ENCODE data around the gene SNX14.

Gene SNX14

DNA sequence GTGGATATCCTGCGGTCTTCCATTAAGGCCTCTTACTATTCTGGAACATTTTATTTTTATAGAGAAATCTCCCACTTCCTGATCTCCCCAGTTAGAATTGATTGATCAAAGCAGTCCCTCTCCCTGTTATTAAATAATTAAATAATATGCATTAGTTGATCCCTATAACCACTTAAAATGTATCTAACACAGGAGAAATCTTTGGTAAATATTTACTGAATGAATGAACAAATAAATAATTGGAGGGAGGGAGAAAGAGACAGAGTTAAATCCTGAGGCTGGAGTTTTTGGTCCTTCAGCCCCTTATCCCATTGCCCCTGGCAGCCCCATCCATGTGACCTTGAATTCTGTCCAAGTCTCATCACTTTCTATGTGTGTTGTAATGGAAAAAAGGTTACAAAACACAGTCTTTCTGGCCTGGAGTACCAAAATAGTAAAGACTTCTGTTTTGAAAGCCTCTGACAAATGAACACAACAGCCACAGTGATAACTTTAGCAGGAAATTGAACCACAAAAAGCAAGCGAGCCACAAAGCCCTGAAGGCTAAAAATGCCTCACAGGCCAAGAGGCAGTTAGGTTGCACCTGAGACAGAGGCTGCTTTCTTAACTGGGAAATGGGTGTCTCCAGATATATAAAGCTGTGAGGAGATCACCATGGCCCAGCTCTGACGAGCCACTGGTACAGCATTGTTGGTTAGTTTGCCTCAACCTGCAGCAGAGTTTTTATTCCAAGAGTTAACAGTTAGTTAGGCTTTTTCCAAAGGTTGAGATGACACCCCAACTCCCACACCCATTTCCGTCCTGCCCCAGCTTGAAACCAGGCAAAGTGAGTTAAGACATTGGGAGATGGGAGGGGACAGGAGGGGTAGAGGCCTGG is 132.5 kb downstream of the SNX14 start:
- DNase-seq, result no peak

DNA sequence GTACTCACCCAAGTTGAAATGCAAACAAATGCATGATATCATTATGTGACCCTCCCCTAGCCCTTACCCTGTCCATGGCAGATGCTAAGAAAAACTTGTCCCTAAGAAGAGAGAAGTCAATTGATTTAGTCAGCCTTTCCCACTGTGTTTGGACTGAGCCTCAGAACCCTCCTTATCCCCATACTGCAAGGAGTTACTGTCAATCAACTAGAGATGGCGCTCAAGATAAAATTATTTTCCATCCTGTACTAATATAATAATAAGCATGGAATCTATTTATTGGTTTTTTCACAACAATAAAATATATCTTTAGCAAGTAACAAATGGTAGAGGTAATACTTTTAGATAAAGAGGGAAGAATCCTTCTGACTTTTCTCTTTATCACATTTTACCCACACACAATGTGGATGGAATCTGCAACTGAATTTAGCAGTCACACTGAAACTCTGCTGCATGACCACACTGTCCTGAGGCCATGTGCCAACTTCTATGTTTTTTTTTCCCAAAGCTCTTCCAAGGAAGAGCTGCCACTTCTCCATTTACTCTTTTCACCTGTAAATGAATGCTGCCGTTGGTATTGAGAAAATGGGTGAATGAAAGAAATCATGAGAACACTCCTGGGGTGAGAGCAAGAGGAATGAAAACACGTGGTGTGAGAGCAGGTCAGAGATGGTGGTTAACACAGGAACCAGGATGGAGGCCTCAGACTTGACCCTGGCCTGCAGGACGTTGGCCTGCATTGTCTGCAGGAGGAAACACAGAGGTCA is 133.3 kb downstream of the SNX14 start:
- DNase-seq, result no peak

DNA sequence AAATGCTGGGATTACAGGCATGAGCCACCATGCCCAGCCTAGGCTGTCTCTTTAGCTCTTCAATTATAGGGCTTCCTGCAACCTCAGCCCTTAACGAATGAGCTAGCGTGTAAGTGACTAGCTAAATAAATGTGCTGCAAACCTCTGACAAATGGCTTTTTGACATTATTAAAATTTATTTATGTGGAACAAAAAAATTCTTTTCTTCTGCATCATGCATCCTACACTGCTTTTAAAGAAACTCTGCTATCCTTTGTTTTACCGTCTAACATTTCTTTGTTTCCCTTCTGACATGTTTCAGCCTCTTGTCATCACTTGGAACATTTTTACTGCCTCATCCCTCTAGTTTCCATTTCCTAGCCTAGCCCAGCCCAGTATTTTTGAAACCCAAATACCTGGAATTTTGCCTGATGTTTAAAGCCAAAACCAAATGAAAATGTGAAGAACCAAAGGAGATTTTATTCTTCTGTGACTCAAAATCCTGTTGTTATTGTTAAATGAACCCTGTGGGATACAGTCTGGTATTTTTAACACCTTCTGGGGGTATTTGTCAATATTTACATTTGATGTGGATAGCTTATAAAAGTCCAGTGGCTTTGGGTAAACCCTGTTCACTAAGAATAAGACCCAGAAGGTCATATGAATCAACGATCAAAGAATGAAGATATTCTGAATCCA is 134.3 kb downstream of the SNX14 start:
- DNase-seq, result no peak

DNA sequence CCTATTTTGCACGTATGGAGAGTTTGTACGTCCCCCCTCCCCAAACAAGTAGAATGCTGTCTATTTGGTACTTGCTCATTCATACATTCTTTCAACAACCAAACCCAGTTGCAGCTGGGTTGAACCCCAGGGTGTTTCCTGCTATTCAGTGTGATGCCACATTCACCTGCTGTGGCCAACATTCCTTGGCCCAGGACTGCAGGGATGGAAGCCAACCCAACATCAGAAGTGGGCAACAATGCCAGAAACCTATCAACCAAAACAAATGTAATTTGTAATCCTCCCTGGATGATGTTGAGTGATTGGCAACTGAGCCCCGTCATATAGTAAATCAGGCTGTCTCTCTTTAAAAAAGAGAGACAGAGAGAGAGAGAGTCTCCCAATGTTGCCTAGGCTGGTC is 134.9 kb downstream of the SNX14 start:
- no peak for DNase-seq

- DNase-seq, result no peak
These were observed 135.5 kb downstream of the SNX14 start for GRCh38 chr6:85458184-85458583.

GRCh38 chr6:85456782-85457181 is 136.9 kb downstream of the SNX14 start:
- DNase-seq, result no peak
